ENCODE data around the gene TIMM17B.
A peak's percentile ranks its signal among the peaks of the same experiment; 100 is the strongest.

TIMM17B gene

GRCh38 chrX:48927736-48928382 lies 30.3 kb upstream of the TIMM17B start:
- H3K4me1 Mint-ChIP-seq = peaks cover 23 to 24% of the 10 kb centered on the region in 2 donors
- no peak overlapping the region for H3K4me3 Mint-ChIP-seq
- ATAC-seq (replicated peaks) (no peak), DNase-seq (no peak)
- peak overlapping the region; percentile 59 for H3K27ac Mint-ChIP-seq
- H3K9me3 Mint-ChIP-seq = no peaks in the 10 kb centered on the region
- H3K36me3 Mint-ChIP-seq = peaks cover 16 to 25% of the 10 kb centered on the region in 2 donors
- H3K27me3 Mint-ChIP-seq = peaks cover 0 to under 1% of the 10 kb centered on the region in 2 donors

- H3K4me1 Mint-ChIP-seq = peaks cover 22% of the 10 kb centered on the region in 2 donors
- H3K27me3 Mint-ChIP-seq = peaks cover 0 to 3% of the 10 kb centered on the region in 2 donors
- H3K9me3 Mint-ChIP-seq = no peaks in the 10 kb centered on the region
- ATAC-seq (replicated peaks) (no peak), DNase-seq (no peak)
- no peak overlapping the region for H3K4me3 Mint-ChIP-seq
- H3K27ac Mint-ChIP-seq = no peak overlapping the region
- peaks cover 16 to 26% of the 10 kb centered on the region in 2 donors for H3K36me3 Mint-ChIP-seq
Observed at GRCh38 chrX:48927123-48927522, 29.6 kb upstream of the TIMM17B start.

GRCh38 chrX:48924270-48924669 lies 26.7 kb upstream of the TIMM17B start:
- peak overlapping the region; percentile 15 for H3K27ac Mint-ChIP-seq
- peaks cover 17 to 23% of the 10 kb centered on the region in 2 donors for H3K36me3 Mint-ChIP-seq
- no peak overlapping the region for H3K4me3 Mint-ChIP-seq
- H3K4me1 Mint-ChIP-seq = peaks cover 35 to 39% of the 10 kb centered on the region in 2 donors
- H3K27me3 Mint-ChIP-seq = peaks cover 0 to 3% of the 10 kb centered on the region in 2 donors
- DNase-seq (no peak), ATAC-seq (replicated peaks) (no peak)
- no peaks in the 10 kb centered on the region for H3K9me3 Mint-ChIP-seq

DNA sequence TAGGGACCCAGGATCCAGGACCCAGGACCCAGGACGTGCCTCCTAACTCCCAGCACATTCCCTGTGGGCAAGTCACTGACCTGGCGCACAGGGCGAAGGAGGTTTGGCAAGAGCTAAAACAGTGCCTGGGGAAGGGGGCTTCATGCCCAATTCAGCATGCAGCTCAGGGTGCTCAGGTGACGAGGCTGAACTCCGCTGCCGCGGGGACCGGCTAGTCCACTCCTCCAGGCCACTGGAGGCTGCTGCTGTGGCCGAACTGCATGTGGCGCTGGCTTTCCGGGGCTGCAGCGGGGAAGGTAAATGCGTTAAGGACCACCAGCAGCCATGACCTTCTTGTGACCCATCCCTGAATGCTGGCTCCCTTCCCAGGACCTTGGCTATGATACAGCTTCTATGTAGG lies 26.2 kb upstream of the TIMM17B start:
- H3K9me3 Mint-ChIP-seq = no peaks in the 10 kb centered on the region
- H3K4me3 Mint-ChIP-seq = no peak overlapping the region
- peaks cover 35 to 41% of the 10 kb centered on the region in 2 donors for H3K4me1 Mint-ChIP-seq
- H3K27me3 Mint-ChIP-seq = peaks cover 0 to 3% of the 10 kb centered on the region in 2 donors
- DNase-seq = no peak
- H3K27ac Mint-ChIP-seq = no peak overlapping the region
- no peak for ATAC-seq (replicated peaks)
- peaks cover 17 to 23% of the 10 kb centered on the region in 2 donors for H3K36me3 Mint-ChIP-seq

- peaks cover 34 to 35% of the 10 kb centered on the region in 2 donors for H3K36me3 Mint-ChIP-seq
- no peak for DNase-seq
- H3K27ac Mint-ChIP-seq = peak overlapping the region; percentile 96
- H3K27me3 Mint-ChIP-seq = peaks cover 0 to 3% of the 10 kb centered on the region in 2 donors
- H3K9me3 Mint-ChIP-seq = no peaks in the 10 kb centered on the region
- no peak for ATAC-seq (replicated peaks)
- H3K4me3 Mint-ChIP-seq = no peak overlapping the region
- peaks cover 30 to 39% of the 10 kb centered on the region in 2 donors for H3K4me1 Mint-ChIP-seq
Observed at GRCh38 chrX:48920718-48921104, 23.1 kb upstream of the TIMM17B start.

- peak overlapping the region; percentile 96 for H3K27ac Mint-ChIP-seq
Observed at GRCh38 chrX:48919947-48920717, 22.6 kb upstream of the TIMM17B start.

GRCh38 chrX:48919360-48919841 lies 21.8 kb upstream of the TIMM17B start:
- DNase-seq (peak; percentile 38), ATAC-seq (replicated peaks) (peak; percentile 38 to 49)
- H3K4me1 Mint-ChIP-seq = peaks cover 26 to 43% of the 10 kb centered on the region in 2 donors
- H3K27ac Mint-ChIP-seq = peak overlapping the region; percentile 96
- H3K9me3 Mint-ChIP-seq = no peaks in the 10 kb centered on the region
- H3K4me3 Mint-ChIP-seq = peak overlapping the region; percentile 85 to 90
- peaks cover 0 to 3% of the 10 kb centered on the region in 2 donors for H3K27me3 Mint-ChIP-seq
- H3K36me3 Mint-ChIP-seq = peaks cover 30% of the 10 kb centered on the region in 2 donors

More at GRCh38 chrX:48919947-48920717, 22.6 kb upstream of the TIMM17B start:
- Mint-ChIP-seq H3K4me1 (peaks cover 28 to 39% of the 10 kb centered on the region in 2 donors), H3K27me3 (peaks cover 0 to 3% of the 10 kb centered on the region in 2 donors), H3K9me3 (no peaks in the 10 kb centered on the region), H3K36me3 (peaks cover 31% of the 10 kb centered on the region in 2 donors), H3K4me3 (peak overlapping the region; percentile 85 to 90)
- ATAC-seq (replicated peaks) (no peak), DNase-seq (no peak)

GRCh38 chrX:48918643-48919340 lies 21.2 kb upstream of the TIMM17B start, which contains the start of gene PIM2:
PIM2 (minus strand) TSS chrX:48919024; CDS start chrX:48918834, 190 bp downstream.
- Mint-ChIP-seq H3K4me1 (peaks cover 22 to 45% of the 10 kb centered on the region in 2 donors), H3K9me3 (no peaks in the 10 kb centered on the region), H3K36me3 (peaks cover 31 to 33% of the 10 kb centered on the region in 2 donors)

GRCh38 chrX:48918301-48918642 lies 20.7 kb upstream of the TIMM17B start:
- H3K4me1 Mint-ChIP-seq = peaks cover 22 to 46% of the 10 kb centered on the region in 2 donors
- no peaks in the 10 kb centered on the region for H3K9me3 Mint-ChIP-seq
- H3K27ac Mint-ChIP-seq = peak overlapping the region; percentile 96
- H3K4me3 Mint-ChIP-seq = peak overlapping the region; percentile 85 to 90
- H3K27me3 Mint-ChIP-seq = peaks cover 0 to 3% of the 10 kb centered on the region in 2 donors
- DNase-seq (no peak), ATAC-seq (replicated peaks) (no peak)
- peaks cover 31 to 34% of the 10 kb centered on the region in 2 donors for H3K36me3 Mint-ChIP-seq

More at GRCh38 chrX:48918643-48919340, 21.2 kb upstream of the TIMM17B start, which contains the start of gene PIM2:
- H3K27ac Mint-ChIP-seq = peak within 1 kb of the TSS; percentile 96
- H3K27me3 Mint-ChIP-seq = peaks cover 0 to 3% of the 10 kb centered on the region in 2 donors
- DNase-seq (peak; percentile 88), ATAC-seq (replicated peaks) (peak; percentile 80 to 85)
- H3K4me3 Mint-ChIP-seq = peak within 1 kb of the TSS; percentile 85 to 90

GRCh38 chrX:48917139-48918001 lies 19.8 kb upstream of the TIMM17B start:
- ATAC-seq (replicated peaks) (peak; percentile 65 to 67), DNase-seq (peak; percentile 88)
- peaks cover 26 to 30% of the 10 kb centered on the region in 2 donors for H3K36me3 Mint-ChIP-seq
- H3K4me3 Mint-ChIP-seq = peak overlapping the region; percentile 85 to 90
- peak overlapping the region; percentile 96 for H3K27ac Mint-ChIP-seq
- no peaks in the 10 kb centered on the region for H3K9me3 Mint-ChIP-seq
- no peaks in the 10 kb centered on the region for H3K27me3 Mint-ChIP-seq
- peaks cover 24 to 52% of the 10 kb centered on the region in 2 donors for H3K4me1 Mint-ChIP-seq

DNA sequence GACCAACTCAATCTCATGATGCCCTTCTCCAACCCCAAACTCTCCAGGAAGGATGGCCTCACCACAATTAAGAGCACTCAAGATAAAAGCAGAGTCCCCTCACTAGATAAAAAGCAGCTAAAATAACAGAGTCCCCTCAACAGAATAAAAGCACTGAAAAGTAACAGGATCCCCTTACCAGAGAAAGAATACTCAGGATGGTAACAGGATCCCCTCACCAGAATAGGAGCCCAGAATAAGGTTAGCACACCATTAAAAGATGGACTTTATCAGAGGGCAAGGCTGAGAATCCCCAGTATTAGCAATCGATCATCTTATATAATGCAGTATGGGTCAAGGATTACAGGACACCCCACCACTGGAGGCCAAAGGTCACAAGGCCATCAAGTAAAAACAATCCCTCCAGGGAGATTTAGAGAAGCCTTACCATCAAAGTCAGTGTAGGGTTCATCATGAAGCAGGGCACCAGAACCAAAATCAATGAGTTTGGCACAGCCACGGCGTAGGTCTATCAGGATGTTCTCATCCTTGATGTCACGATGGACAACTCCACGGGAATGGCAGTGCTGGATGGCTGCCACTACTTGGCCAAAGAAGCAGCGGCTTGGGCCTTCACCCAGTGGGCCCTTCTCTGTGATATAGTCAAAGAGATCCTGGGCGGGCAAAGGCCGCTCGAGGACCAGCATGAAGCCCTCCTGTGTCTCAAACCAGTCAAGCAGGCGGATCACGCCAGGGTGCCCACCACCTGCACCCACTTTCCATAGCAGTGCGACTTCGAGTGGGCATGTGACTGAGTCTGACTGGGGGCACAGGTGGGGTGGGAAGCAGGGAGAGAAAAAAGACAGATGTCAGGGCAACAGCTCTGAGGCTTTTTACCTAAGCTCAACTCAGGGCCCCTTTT lies 17.3 kb upstream of the TIMM17B start:
- Mint-ChIP-seq H3K4me3 (peak overlapping the region; percentile 11 to 25), H3K27ac (peak overlapping the region; percentile 71), H3K9me3 (no peaks in the 10 kb centered on the region), H3K4me1 (peaks cover 28 to 65% of the 10 kb centered on the region in 2 donors), H3K36me3 (peaks cover 28 to 35% of the 10 kb centered on the region in 2 donors), H3K27me3 (peaks cover 0 to 14% of the 10 kb centered on the region in 2 donors)
- ATAC-seq (replicated peaks) = no peak
- no peak for DNase-seq

DNA sequence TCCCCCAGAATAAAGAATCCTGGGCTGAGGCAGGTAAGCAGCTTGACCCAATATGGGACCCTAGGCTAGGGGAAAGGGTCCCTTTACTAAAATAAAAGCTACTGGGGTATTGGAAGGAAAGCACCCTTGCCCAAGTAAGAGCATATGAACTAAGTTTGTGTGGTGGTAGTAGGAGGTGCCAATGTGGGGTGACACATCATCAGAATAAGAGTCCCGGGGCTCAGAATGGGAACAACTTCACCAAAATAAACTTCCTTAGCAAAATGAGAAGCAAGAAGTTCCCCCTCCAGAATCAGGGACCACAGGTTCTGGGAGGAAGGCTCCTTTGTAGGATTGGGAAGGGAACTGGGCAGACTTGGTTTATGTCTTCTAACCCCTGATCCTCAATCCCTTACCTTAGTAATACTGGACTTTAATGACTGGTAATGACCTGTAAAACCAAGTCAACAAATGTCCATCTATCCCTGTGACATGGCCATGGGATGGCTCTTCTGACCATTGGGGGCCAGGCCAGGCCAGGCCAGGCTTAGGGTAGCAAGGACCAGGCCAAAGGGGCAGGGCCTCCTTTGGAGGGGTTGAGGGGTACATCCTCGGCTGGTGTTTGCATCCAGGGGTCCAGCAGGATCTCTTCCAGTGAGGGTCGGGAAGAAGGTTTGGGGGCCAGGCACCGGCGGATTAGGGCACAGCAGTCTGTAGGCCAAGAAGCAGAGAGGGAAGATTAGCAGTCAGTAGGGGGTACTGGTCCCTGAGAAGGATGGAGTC lies 16.2 kb upstream of the TIMM17B start:
- no peak for DNase-seq
- peaks cover 28 to 35% of the 10 kb centered on the region in 2 donors for H3K36me3 Mint-ChIP-seq
- peaks cover 0 to 14% of the 10 kb centered on the region in 2 donors for H3K27me3 Mint-ChIP-seq
- peak overlapping the region in 1 of 2 donors; percentile 3 for H3K4me3 Mint-ChIP-seq
- H3K4me1 Mint-ChIP-seq = peaks cover 22 to 57% of the 10 kb centered on the region in 2 donors
- ATAC-seq (replicated peaks) = no peak
- H3K27ac Mint-ChIP-seq = peak overlapping the region; percentile 32
- no peaks in the 10 kb centered on the region for H3K9me3 Mint-ChIP-seq

Measured in stimulated activated naive B cell treated with anti-CD40 and anti-IgM and Interleukin-4, amounts not matched to agents 10 μg/mL and 1 μg/mL and 100 μg/mL, for 72 hours (primary cell).